ENCODE measurements around the gene TMEM214. TPM values are rescaled to one million over a fixed set of nuclear protein-coding genes. Genes with fewer than 3 reads are reported as not detected.

The TMEM214 gene
- total and polyA plus RNA-seq, 2 experiments from 2014 or later = 50.4 to 75.9 TPM

DNA sequence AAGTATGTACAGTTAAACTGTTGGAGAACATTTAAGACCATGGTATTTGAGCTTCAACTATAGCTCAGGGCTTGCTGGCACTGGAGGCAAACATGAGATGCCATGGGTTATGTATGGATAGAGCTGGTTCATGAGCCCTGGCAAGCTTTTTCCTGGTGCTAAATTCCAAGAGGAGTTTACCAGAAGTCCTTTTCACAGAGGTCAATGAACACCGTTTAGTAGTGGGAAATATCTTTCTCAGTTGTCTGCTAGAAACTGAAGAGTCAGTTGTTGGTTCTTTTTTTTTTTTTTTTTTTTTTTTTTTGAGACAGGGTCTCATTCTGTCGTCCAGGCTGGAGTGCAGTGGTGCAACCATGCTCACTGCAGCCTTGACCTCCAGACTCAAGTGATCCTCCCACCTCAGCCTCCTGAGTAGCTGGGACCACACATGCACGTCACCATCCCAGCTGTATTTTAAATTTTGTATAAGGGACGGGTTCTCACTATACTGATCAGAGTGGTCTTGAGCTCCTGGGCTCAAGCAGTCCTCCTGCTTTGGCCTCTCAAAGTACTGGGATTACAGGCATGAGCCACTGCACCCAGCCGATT, 55.2 kb downstream of the TMEM214 start:
- no peak overlapping the region for H3K27ac ChIP-seq
- H3K4me1 ChIP-seq (ENCODE audit: insufficient read depth) = peaks cover 16% of the 10 kb centered on the region
- DNase-seq (ENCODE audit: low spot score) = no peak
- peak overlapping the region; percentile 100 for H3K4me2 ChIP-seq
- no peaks in the 10 kb centered on the region for H3K79me2 ChIP-seq
- no peaks in the 10 kb centered on the region for H3K27me3 ChIP-seq
- no peak overlapping the region for H2AFZ ChIP-seq
- no peaks in the 10 kb centered on the region for H3K36me3 ChIP-seq (replicated peaks; ENCODE audit: insufficient read depth, low read depth)
- TF ChIP-seq, protein P1, sequence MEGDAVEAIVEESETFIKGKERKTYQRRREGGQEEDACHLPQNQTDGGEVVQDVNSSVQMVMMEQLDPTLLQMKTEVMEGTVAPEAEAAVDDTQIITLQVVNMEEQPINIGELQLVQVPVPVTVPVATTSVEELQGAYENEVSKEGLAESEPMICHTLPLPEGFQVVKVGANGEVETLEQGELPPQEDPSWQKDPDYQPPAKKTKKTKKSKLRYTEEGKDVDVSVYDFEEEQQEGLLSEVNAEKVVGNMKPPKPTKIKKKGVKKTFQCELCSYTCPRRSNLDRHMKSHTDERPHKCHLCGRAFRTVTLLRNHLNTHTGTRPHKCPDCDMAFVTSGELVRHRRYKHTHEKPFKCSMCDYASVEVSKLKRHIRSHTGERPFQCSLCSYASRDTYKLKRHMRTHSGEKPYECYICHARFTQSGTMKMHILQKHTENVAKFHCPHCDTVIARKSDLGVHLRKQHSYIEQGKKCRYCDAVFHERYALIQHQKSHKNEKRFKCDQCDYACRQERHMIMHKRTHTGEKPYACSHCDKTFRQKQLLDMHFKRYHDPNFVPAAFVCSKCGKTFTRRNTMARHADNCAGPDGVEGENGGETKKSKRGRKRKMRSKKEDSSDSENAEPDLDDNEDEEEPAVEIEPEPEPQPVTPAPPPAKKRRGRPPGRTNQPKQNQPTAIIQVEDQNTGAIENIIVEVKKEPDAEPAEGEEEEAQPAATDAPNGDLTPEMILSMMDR (IDR thresholded peaks at IDR 0.05; ENCODE audit: poor library complexity) = no peak
- no peak for TF ChIP-seq EZH2 (IDR thresholded peaks at IDR 0.05; ENCODE audit: borderline replicate concordance)
- no peak for TF ChIP-seq EZH2phosphoT487 (IDR thresholded peaks at IDR 0.05; ENCODE audit: low read depth, severe bottlenecking, unreplicated experiment)
- no peak overlapping the region for H3K4me3 ChIP-seq
- peaks cover under 1% of the 10 kb centered on the region for H4K20me1 ChIP-seq (ENCODE audit: insufficient read depth, poor library complexity, severe bottlenecking)
- no peaks in the 10 kb centered on the region for H3K9me3 ChIP-seq (ENCODE audit: low read depth)
- no peaks in the 10 kb centered on the region for H3K9me2 ChIP-seq (replicated peaks; ENCODE audit: insufficient read depth)
- 80% methylated on average over 5 of the region's 5 CpGs for WGBS (ENCODE audit: low lambda C conversion rate, missing lambda C conversion rate)

DNA sequence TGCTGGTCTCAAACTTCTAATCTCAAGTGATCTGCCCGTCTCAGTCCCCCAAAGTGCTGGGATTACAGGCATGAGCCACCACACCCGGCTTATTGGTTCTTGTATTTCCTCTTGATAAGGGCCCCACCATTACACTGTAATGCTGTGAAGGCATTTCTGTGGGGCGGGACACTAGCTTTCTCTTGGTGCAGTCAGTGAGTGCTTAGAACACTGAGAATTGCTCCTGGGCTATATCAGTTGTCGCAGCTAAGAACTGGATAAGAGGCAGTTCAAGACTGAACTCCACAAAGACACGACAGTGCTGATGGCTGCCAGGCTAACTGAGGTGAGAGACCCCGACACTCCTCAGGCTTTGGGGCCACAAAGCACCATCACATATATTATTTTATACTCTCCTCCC, 55.9 kb downstream of the TMEM214 start:
- H3K9me2 ChIP-seq (replicated peaks; ENCODE audit: insufficient read depth) = no peaks in the 10 kb centered on the region
- H2AFZ ChIP-seq = no peak overlapping the region
- peaks cover 22% of the 10 kb centered on the region for H3K4me1 ChIP-seq (ENCODE audit: insufficient read depth)
- H3K36me3 ChIP-seq (replicated peaks; ENCODE audit: insufficient read depth, low read depth) = no peaks in the 10 kb centered on the region
- H3K79me2 ChIP-seq = no peaks in the 10 kb centered on the region
- WGBS (ENCODE audit: low lambda C conversion rate, missing lambda C conversion rate) = 69% methylated on average over 6 of the region's 6 CpGs
- no peak overlapping the region for H3K4me3 ChIP-seq
- H3K27ac ChIP-seq = no peak overlapping the region
- no peaks in the 10 kb centered on the region for H3K9me3 ChIP-seq (ENCODE audit: low read depth)
- DNase-seq (ENCODE audit: low spot score) = no peak
- no peaks in the 10 kb centered on the region for H3K27me3 ChIP-seq
- peak overlapping the region; percentile 38 for H3K4me2 ChIP-seq
- TF ChIP-seq, protein P1 (IDR thresholded peaks at IDR 0.05; ENCODE audit: poor library complexity) = no peak
- TF ChIP-seq EZH2 (IDR thresholded peaks at IDR 0.05; ENCODE audit: borderline replicate concordance) = no peak
- no peak for TF ChIP-seq EZH2phosphoT487 (IDR thresholded peaks at IDR 0.05; ENCODE audit: low read depth, severe bottlenecking, unreplicated experiment)
- H4K20me1 ChIP-seq (ENCODE audit: insufficient read depth, poor library complexity, severe bottlenecking) = no peaks in the 10 kb centered on the region

DNA sequence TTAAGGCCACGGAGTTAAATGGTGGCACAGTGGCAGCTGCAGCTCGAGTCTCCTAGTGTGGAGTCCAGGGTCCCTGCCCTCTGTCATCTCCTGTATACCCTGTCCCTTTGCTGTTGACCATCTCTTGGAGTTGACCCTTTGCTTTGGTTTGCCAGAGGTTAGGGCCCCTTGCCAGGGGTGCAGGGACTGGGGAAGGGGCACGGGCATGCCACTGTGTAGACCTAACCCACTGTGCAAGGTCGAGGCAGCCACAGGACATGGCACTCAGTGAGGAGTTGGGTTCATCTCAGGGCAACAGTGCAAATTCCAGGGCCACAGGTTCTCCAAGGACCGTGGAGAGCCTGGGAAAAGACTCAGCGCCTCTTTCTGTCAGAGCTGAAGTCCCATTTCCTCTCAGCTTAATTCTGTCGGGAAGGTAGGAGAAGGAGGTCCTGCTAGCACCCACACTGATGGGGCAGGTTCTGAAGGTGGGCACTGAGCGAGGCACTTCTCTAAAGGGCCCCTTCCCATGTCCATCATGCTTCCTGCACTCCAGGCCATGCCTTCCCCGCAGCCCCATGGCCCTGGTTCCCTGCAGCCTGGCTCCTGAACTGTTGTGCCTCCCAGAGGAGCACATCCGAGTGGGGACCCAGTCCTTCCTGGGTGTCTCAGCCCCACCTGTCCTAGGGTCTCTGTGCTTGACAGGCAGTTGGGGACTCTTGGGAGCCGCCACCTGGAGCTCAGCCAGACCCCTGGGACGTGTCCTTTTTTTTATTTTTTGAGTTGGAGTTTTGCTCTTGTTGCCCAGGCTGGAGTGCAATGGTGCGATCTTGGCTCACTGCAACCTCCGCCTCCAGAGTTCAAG, 56.6 kb downstream of the TMEM214 start:
- Histone ChIP-seq H3K9me2 (replicated peaks; ENCODE audit: insufficient read depth) (no peaks in the 10 kb centered on the region), H3K4me2 (peak overlapping the region; percentile 38), H3K27ac (no peak overlapping the region), H3K4me3 (no peak overlapping the region), H3K79me2 (no peaks in the 10 kb centered on the region), H2AFZ (no peak overlapping the region), H3K36me3 (replicated peaks; ENCODE audit: insufficient read depth, low read depth) (no peaks in the 10 kb centered on the region), H3K4me1 (ENCODE audit: insufficient read depth) (peaks cover 27% of the 10 kb centered on the region), H4K20me1 (ENCODE audit: insufficient read depth, poor library complexity, severe bottlenecking) (no peaks in the 10 kb centered on the region), H3K27me3 (no peaks in the 10 kb centered on the region), H3K9me3 (ENCODE audit: low read depth) (no peaks in the 10 kb centered on the region)
- TF ChIP-seq EZH2 (IDR thresholded peaks at IDR 0.05; ENCODE audit: borderline replicate concordance) (no peak), EZH2phosphoT487 (IDR thresholded peaks at IDR 0.05; ENCODE audit: low read depth, severe bottlenecking, unreplicated experiment) (no peak)
- TF ChIP-seq, protein P1 (IDR thresholded peaks at IDR 0.05; ENCODE audit: poor library complexity) = no peak
- DNase-seq (ENCODE audit: low spot score) = no peak
- 92% methylated on average over 14 of the region's 14 CpGs for WGBS (ENCODE audit: low lambda C conversion rate, missing lambda C conversion rate)

Other genes starting within 250 kb of the TMEM214 start
- 1.7 and 3.1 TPM in 2 replicates for gene CENPA, start 246.9 kb upstream of the TMEM214 start, total RNA-seq
- gene CENPA, start 246.9 kb upstream of the TMEM214 start, polyA plus RNA-seq = 5.5 and 5.6 TPM in 2 replicates
- gene DPYSL5, start 184.8 kb upstream of the TMEM214 start, total RNA-seq = 0.48 and 0.63 TPM in 2 replicates
- 0.21 and 0.99 TPM in 2 replicates for gene DPYSL5, start 184.8 kb upstream of the TMEM214 start, polyA plus RNA-seq
- 8.0 and 8.6 TPM in 2 replicates for gene MAPRE3, start 62.3 kb upstream of the TMEM214 start, total RNA-seq
- 23.6 and 29.2 TPM in 2 replicates for gene MAPRE3, start 62.3 kb upstream of the TMEM214 start, polyA plus RNA-seq
- gene AGBL5, start 18.7 kb downstream of the TMEM214 start, total RNA-seq = 12.9 and 13.8 TPM in 2 replicates
- 20.2 and 24.9 TPM in 2 replicates for gene AGBL5, start 18.7 kb downstream of the TMEM214 start, polyA plus RNA-seq
- gene OST4, start 38.7 kb downstream of the TMEM214 start, total RNA-seq = 364 and 380 TPM in 2 replicates
- 839 and 872 TPM in 2 replicates for gene OST4, start 38.7 kb downstream of the TMEM214 start, polyA plus RNA-seq
- 59.6 and 80.8 TPM in 2 replicates for gene EMILIN1, start 45.6 kb downstream of the TMEM214 start, total RNA-seq
- gene EMILIN1, start 45.6 kb downstream of the TMEM214 start, polyA plus RNA-seq = 109 and 128 TPM in 2 replicates
- gene KHK, start 53.8 kb downstream of the TMEM214 start, total RNA-seq = 26.1 and 28.7 TPM in 2 replicates
- gene KHK, start 53.8 kb downstream of the TMEM214 start, polyA plus RNA-seq = 57.7 and 73.1 TPM in 2 replicates
- 0.28 and 2.5 TPM in 2 replicates for gene CGREF1, start 86.2 kb downstream of the TMEM214 start, total RNA-seq
- 1.8 and 2.2 TPM in 2 replicates for gene CGREF1, start 86.2 kb downstream of the TMEM214 start, polyA plus RNA-seq
- 0.03 TPM in 1 of 2 replicates, not detected in the other for gene ABHD1, start 90.8 kb downstream of the TMEM214 start, total RNA-seq
- gene ABHD1, start 90.8 kb downstream of the TMEM214 start, polyA plus RNA-seq = 0.58 and 1.1 TPM in 2 replicates
- 69.2 and 69.6 TPM in 2 replicates for gene PREB, start 101.7 kb downstream of the TMEM214 start, total RNA-seq
- gene PREB, start 101.7 kb downstream of the TMEM214 start, polyA plus RNA-seq = 71.7 and 90.3 TPM in 2 replicates
- gene PRR30, start 106.4 kb downstream of the TMEM214 start, total RNA-seq = not detected in 2 replicates
- not detected in 2 replicates for gene PRR30, start 106.4 kb downstream of the TMEM214 start, polyA plus RNA-seq
- gene TCF23, start 116.0 kb downstream of the TMEM214 start, total RNA-seq = not detected in 2 replicates
- not detected in 2 replicates for gene TCF23, start 116.0 kb downstream of the TMEM214 start, polyA plus RNA-seq
- 161 and 173 TPM in 2 replicates for gene ATRAID, start 179.1 kb downstream of the TMEM214 start, total RNA-seq
- gene ATRAID, start 179.1 kb downstream of the TMEM214 start, polyA plus RNA-seq = 259 and 281 TPM in 2 replicates
- 65.8 and 72.3 TPM in 2 replicates for gene SLC5A6, start 179.3 kb downstream of the TMEM214 start, total RNA-seq
- 58.9 and 66.6 TPM in 2 replicates for gene SLC5A6, start 179.3 kb downstream of the TMEM214 start, polyA plus RNA-seq
- 13.2 and 16.6 TPM in 2 replicates for gene CAD, start 184.4 kb downstream of the TMEM214 start, total RNA-seq
- 20.7 TPM in 2 replicates for gene CAD, start 184.4 kb downstream of the TMEM214 start, polyA plus RNA-seq
- gene SLC30A3, start 230.1 kb downstream of the TMEM214 start, total RNA-seq = 0.20 TPM in 1 of 2 replicates, not detected in the other
- not detected in 2 replicates for gene SLC30A3, start 230.1 kb downstream of the TMEM214 start, polyA plus RNA-seq
- not detected in 2 replicates for gene DNAJC5G, start 242.5 kb downstream of the TMEM214 start, total RNA-seq
- gene DNAJC5G, start 242.5 kb downstream of the TMEM214 start, polyA plus RNA-seq = not detected in 2 replicates
- not detected in 2 replicates for gene TRIM54, start 249.5 kb downstream of the TMEM214 start, total RNA-seq
- not detected in 2 replicates for gene TRIM54, start 249.5 kb downstream of the TMEM214 start, polyA plus RNA-seq